H9 (cell line): ENCODE results near the gene S100A2. TPM values are rescaled to one million over a fixed set of nuclear protein-coding genes. Genes with fewer than 3 reads are reported as not detected.
"Not testable (repeated sequence)": the region's sequence is repeated elsewhere in the genome, so short reads cannot be mapped to it uniquely, and the experiment has no call there.

ENCODE experiments used
- DNase-seq: peaks from one replicate; pipeline ENCODE4 v3.0.0-alpha.2; 2017
- H2AFZ ChIP-seq: one replicate; pipeline ENCODE4 v1.6.1; 2013; ENCODE audit warnings: mild to moderate bottlenecking, low read length, control low read depth, moderate library complexity
- H2AK5ac ChIP-seq: 2 replicates; pipeline ENCODE4 v1.6.1; 2013; ENCODE audit warnings: low read length, control low read depth, mixed read lengths; ENCODE audit not compliant: insufficient read length
- H2BK120ac ChIP-seq: one replicate; pipeline ENCODE4 v1.6.1; 2013; ENCODE audit warnings: low read depth, mild to moderate bottlenecking, low read length, control low read depth, inconsistent platforms; ENCODE audit not compliant: poor library complexity, severe bottlenecking
- H2BK12ac ChIP-seq: 2 replicates; pipeline ENCODE4 v1.6.1; 2013; ENCODE audit warnings: low read length, control low read depth, mixed read lengths, low read depth; ENCODE audit not compliant: insufficient read length
- H2BK15ac ChIP-seq: 2 replicates; pipeline ENCODE4 v1.6.1; 2013; ENCODE audit warnings: low read depth, low read length, control low read depth
- H2BK20ac ChIP-seq: one replicate; pipeline ENCODE4 v1.6.1; 2013; ENCODE audit warnings: low read depth, mild to moderate bottlenecking, low read length, control low read depth, inconsistent platforms; ENCODE audit not compliant: poor library complexity, severe bottlenecking
- H2BK5ac ChIP-seq: 2 replicates; pipeline ENCODE4 v1.6.1; 2013; ENCODE audit warnings: low read length, control low read depth, mixed read lengths; ENCODE audit not compliant: insufficient read length
- H3K14ac ChIP-seq: 2 replicates; pipeline ENCODE4 v1.6.1; 2013; ENCODE audit warnings: low read length, control low read depth; ENCODE audit not compliant: insufficient read depth
- H3K18ac ChIP-seq: 2 replicates; pipeline ENCODE4 v1.6.1; 2013; ENCODE audit warnings: low read depth, mild to moderate bottlenecking, mixed read lengths, low read length, control low read depth; ENCODE audit not compliant: insufficient read length
- H3K23ac ChIP-seq: 2 replicates; pipeline ENCODE4 v1.6.1; 2013; ENCODE audit warnings: low read length, control low read depth, mixed read lengths, low read depth; ENCODE audit not compliant: insufficient read length
- H3K23me2 ChIP-seq: 2 replicates; pipeline ENCODE4 v1.6.1; 2013; ENCODE audit warnings: low read depth, mild to moderate bottlenecking, mixed read lengths, low read length, control low read depth; ENCODE audit not compliant: insufficient read length, poor library complexity, severe bottlenecking
- H3K27ac ChIP-seq: 2 replicates; pipeline ENCODE4 v1.5.1; 2013; ENCODE audit warnings: low read length, control low read depth, mixed read lengths, low read depth; ENCODE audit not compliant: insufficient read length
- H3K27me3 ChIP-seq: 2 replicates; pipeline ENCODE4 v1.6.1; 2013; ENCODE audit warnings: low read length, control low read depth, inconsistent platforms; ENCODE audit not compliant: insufficient read depth
- H3K4ac ChIP-seq: 2 replicates; pipeline ENCODE4 v1.6.1; 2013; ENCODE audit warnings: low read depth, mild to moderate bottlenecking, control low read depth, inconsistent platforms, low read length, moderate library complexity
- H3K4me1 ChIP-seq: 2 replicates; pipeline ENCODE4 v1.6.1; 2013; ENCODE audit warnings: low read length, control low read depth, inconsistent platforms; ENCODE audit not compliant: insufficient read depth
- H3K4me2 ChIP-seq: 2 replicates; pipeline ENCODE4 v1.6.1; 2013; ENCODE audit warnings: low read length, control low read depth, mixed read lengths; ENCODE audit not compliant: insufficient read length, insufficient read depth
- H3K56ac ChIP-seq: 2 replicates; pipeline ENCODE4 v1.6.1; 2013; ENCODE audit warnings: low read depth, mild to moderate bottlenecking, mixed read lengths, low read length, control low read depth; ENCODE audit not compliant: insufficient read length
- H3K79me1 ChIP-seq: 2 replicates; pipeline ENCODE4 v1.6.1; 2013; ENCODE audit warnings: low read depth, mild to moderate bottlenecking, moderate library complexity, low read length, control low read depth, inconsistent platforms; ENCODE audit not compliant: insufficient read depth, poor library complexity, severe bottlenecking
- H3K79me2 ChIP-seq: 2 replicates; pipeline ENCODE4 v1.6.1; 2013; ENCODE audit warnings: low read length, control low read depth, inconsistent platforms; ENCODE audit not compliant: insufficient read depth
- H3K9ac ChIP-seq: 2 replicates; pipeline ENCODE4 v1.6.1; 2013; ENCODE audit warnings: low read length, control low read depth, mixed read lengths; ENCODE audit not compliant: insufficient read length; ENCODE audit errors: extremely low read depth
- H3K9me3 ChIP-seq: one replicate; pipeline ENCODE4 v1.6.1; 2013; ENCODE audit warnings: low read depth, low read length, inconsistent platforms; ENCODE audit not compliant: control insufficient read depth
- H3T11ph ChIP-seq: one replicate; pipeline ENCODE4 v1.6.1; 2013; ENCODE audit warnings: mild to moderate bottlenecking, low read length, control low read depth, inconsistent platforms
- H4K20me1 ChIP-seq: one replicate; pipeline ENCODE4 v1.6.1; 2013; ENCODE audit not compliant: control insufficient read depth, insufficient read length, insufficient read depth
- H4K5ac ChIP-seq: 2 replicates; pipeline ENCODE4 v1.6.1; 2013; ENCODE audit warnings: low read depth, mild to moderate bottlenecking, mixed read lengths, low read length, control low read depth; ENCODE audit not compliant: insufficient read length
- H4K8ac ChIP-seq: replicated peaks from 2 replicates; pipeline ENCODE4 v1.6.1; 2013; ENCODE audit warnings: low read length, control low read depth, mixed read lengths, low read depth; ENCODE audit not compliant: insufficient read length
- H4K91ac ChIP-seq: 2 replicates; pipeline ENCODE4 v1.6.1; 2013; ENCODE audit warnings: low read depth, mild to moderate bottlenecking, moderate library complexity, mixed read lengths, low read length, control low read depth; ENCODE audit not compliant: insufficient read length
- H3K27ac Mint-ChIP-seq, 3 experiments: 2 replicates in 2 of 3; 3 replicates in 1 of 3; pipeline ENCODE4 v1.8.0; 2020 to 2021; ENCODE audit warnings: mixed read lengths in 3 of 3, mild to moderate bottlenecking in 1 of 3, moderate library complexity in 1 of 3
- H3K27me3 Mint-ChIP-seq: 2 replicates; pipeline ENCODE4 v1.8.0; 2021; ENCODE audit warnings: low read depth, mild to moderate bottlenecking, moderate library complexity, mixed read lengths
- H3K36me3 Mint-ChIP-seq, 3 experiments: 2 replicates in 2 of 3; 3 replicates in 1 of 3; pipeline ENCODE4 v1.8.0; 2020 to 2021; ENCODE audit warnings: low read depth in 3 of 3, mixed read lengths in 3 of 3; ENCODE audit not compliant: insufficient read depth in 1 of 3
- H3K4me1 Mint-ChIP-seq, 2 experiments: 2 replicates each; pipeline ENCODE4 v1.8.0; 2020; ENCODE audit warnings: mixed read lengths in 2 of 2
- H3K4me3 Mint-ChIP-seq, 2 experiments: 2 replicates in 1 of 2; 3 replicates in 1 of 2; pipeline ENCODE4 v1.8.0; 2020 to 2021; ENCODE audit warnings: mild to moderate bottlenecking in 2 of 2, mixed read lengths in 2 of 2, moderate library complexity in 1 of 2
- H3K9me3 Mint-ChIP-seq, 2 experiments: 2 replicates in 1 of 2; 3 replicates in 1 of 2; pipeline ENCODE4 v1.8.0; 2020; ENCODE audit warnings: mild to moderate bottlenecking in 2 of 2, mixed read lengths in 2 of 2, moderate library complexity in 1 of 2
- CTCF ChIP-seq: fragments of 200-600 bp; sonication (generic); conservative IDR thresholded peaks from 3 replicates; pipeline ENCODE4 v1.8.0; 2021; ENCODE audit warnings: antibody characterized with exemption, mild to moderate bottlenecking
- WGBS: extraction: QIAGEN DNeasy Blood & Tissue Kit; methylation state at CpG from one replicate; pipeline ENCODE4 v1.1.7; 2013; ENCODE audit warnings: missing lambda C conversion rate, low lambda C conversion rate, mixed read lengths; ENCODE audit not compliant: insufficient read length; ENCODE audit errors: extremely low coverage; 5-methylcytosine and 5-hydroxymethylcytosine counted together
- total RNA-seq: library from RNA; stranded (reverse); gene quantifications from 2 replicates; pipeline ENCODE4 v1.2.1, GENCODE V29; 2021

The S100A2 gene
- total RNA-seq, 1 experiment from 2014 or later: 0.57 TPM

GRCh38 chr1:153563483-153563901 lies 2.2 kb downstream of the S100A2 start:
- Histone ChIP-seq H4K5ac (no peak overlapping the region), H3K9ac (no peak overlapping the region), H4K20me1 (peaks cover under 1% of the 10 kb centered on the region), H3K4me2 (no peak overlapping the region), H3K23ac (no peak overlapping the region), H4K91ac (no peak overlapping the region), H3K27ac (no peak overlapping the region), H3T11ph (no peak overlapping the region), H3K56ac (no peak overlapping the region), H3K9me3 (no peaks in the 10 kb centered on the region), H3K79me1 (no peaks in the 10 kb centered on the region), H2BK12ac (no peak overlapping the region), H3K14ac (no peak overlapping the region), H2AK5ac (no peak overlapping the region), H3K4ac (no peak overlapping the region), H3K4me1 (peaks cover 7% of the 10 kb centered on the region; the same call in 1 of the 2 replicates), H3K27me3 (no peaks in the 10 kb centered on the region), H3K23me2 (no peaks in the 10 kb centered on the region), H2BK5ac (no peak overlapping the region), H2AFZ (no peak overlapping the region), H2BK120ac (no peak overlapping the region), H2BK20ac (no peak overlapping the region), H2BK15ac (no peak overlapping the region), H4K8ac (no peak overlapping the region), H3K18ac (no peak overlapping the region), H3K79me2 (no peaks in the 10 kb centered on the region)
- Mint-ChIP-seq H3K4me1 (peaks cover 27 to 29% of the 10 kb centered on the region in 2 experiments), H3K4me3 (no peak overlapping the region), H3K27ac (peak overlapping the region in 1 of 3 experiments; percentile 49; a peak in 1 of 7 replicates), H3K27me3 (peaks cover 6% of the 10 kb centered on the region), H3K9me3 (no peaks in the 10 kb centered on the region), H3K36me3 (no peaks in the 10 kb centered on the region)
- no peak for DNase-seq
- WGBS: no CpG with 5 or more reads among the region's 6 CpGs
- TF ChIP-seq CTCF: no peak

GRCh38 chr1:153562021-153562420 lies 3.6 kb downstream of the S100A2 start:
- H2BK120ac ChIP-seq, H4K20me1 ChIP-seq, H4K5ac ChIP-seq, H3K18ac ChIP-seq, H3K36me3 Mint-ChIP-seq, H2BK15ac ChIP-seq, H3K9me3 ChIP-seq, H3K27ac Mint-ChIP-seq, H3T11ph ChIP-seq, H3K4me3 Mint-ChIP-seq, H2AK5ac ChIP-seq, H3K56ac ChIP-seq, H3K14ac ChIP-seq, H3K27ac ChIP-seq, H2AFZ ChIP-seq, H3K9me3 Mint-ChIP-seq, H3K23me2 ChIP-seq, H3K79me2 ChIP-seq, H3K27me3 Mint-ChIP-seq, H3K4ac ChIP-seq, H3K4me1 ChIP-seq, H2BK12ac ChIP-seq, H3K4me2 ChIP-seq, H4K91ac ChIP-seq, H4K8ac ChIP-seq, H3K23ac ChIP-seq, H2BK20ac ChIP-seq, H2BK5ac ChIP-seq, DNase-seq, H3K79me1 ChIP-seq, H3K27me3 ChIP-seq, H3K9ac ChIP-seq: not testable (repeated sequence)
- no CpG with 5 or more reads among the region's 3 CpGs for WGBS
- peaks cover 14 to 16% of the 10 kb centered on the region in 2 experiments for H3K4me1 Mint-ChIP-seq
